GM19372 (cell line): ENCODE measurements around the gene MFNG.

Experiments
- ATAC-seq: cut with Tn5 transposase; IDR thresholded peaks from one replicate; pipeline ENCODE4 v1.9.1; 2021; ENCODE audit warnings: mild to moderate bottlenecking, low read depth, moderate library complexity; ENCODE audit not compliant: unreplicated experiment

Gene MFNG

GRCh38 chr22:37514526-37515051 lies 28.4 kb upstream of the MFNG start:
- no peak for ATAC-seq

DNA sequence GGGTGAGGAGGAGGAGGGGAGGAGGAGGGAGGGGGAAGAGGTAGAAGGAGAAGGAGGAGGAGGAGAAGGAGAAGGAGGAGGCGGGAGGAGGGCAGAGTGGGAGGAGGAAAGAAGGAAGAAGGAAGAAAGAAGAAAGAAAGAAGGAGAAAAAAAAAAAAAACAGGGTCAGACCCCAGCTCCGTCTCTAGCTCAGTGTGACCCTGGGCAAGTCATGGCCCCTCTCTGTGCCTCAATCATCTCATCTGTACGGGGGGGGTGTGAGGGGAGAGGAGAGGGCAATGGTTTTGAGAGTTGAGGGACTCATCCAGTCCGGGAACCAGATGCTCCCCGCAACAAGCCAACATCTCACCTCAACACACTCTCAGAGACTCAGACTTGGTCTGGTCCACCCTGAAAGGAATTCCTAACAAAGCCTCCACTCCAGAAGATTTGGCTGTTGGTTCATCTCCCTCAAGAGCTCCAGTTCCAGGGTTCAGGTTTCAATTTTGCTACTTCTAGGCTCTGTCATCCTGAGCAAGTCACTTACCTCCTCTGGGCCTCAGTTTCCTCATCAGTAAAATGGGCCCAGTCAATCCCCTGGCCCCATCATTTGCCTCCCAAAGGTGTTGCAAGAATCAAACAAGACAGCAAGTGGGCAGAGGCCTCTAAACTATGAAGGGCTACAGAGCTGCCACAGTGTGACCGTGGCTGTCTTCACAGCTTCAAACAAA lies 25.4 kb upstream of the MFNG start:
- ATAC-seq = no peak

DNA sequence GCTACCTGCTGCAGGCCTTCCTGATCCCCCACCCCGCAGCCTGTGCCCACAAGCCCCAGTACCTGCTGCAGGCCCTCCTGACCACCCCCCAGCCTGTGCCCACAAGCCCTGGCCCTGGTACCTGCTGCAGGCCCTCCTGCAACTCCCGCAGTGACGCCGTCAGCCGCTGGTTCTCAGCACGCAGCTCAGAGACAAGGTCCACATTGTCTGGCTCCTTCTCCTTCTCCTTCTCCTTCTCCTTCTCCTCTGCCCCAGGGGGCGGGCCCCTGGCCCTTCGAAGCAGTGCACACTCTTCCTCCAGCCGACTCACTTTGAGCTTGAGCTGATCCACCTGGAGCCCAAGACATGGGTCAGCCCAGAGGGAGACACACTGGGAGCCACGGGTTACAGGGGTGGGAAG lies 23.9 kb upstream of the MFNG start:
- no peak for ATAC-seq

DNA sequence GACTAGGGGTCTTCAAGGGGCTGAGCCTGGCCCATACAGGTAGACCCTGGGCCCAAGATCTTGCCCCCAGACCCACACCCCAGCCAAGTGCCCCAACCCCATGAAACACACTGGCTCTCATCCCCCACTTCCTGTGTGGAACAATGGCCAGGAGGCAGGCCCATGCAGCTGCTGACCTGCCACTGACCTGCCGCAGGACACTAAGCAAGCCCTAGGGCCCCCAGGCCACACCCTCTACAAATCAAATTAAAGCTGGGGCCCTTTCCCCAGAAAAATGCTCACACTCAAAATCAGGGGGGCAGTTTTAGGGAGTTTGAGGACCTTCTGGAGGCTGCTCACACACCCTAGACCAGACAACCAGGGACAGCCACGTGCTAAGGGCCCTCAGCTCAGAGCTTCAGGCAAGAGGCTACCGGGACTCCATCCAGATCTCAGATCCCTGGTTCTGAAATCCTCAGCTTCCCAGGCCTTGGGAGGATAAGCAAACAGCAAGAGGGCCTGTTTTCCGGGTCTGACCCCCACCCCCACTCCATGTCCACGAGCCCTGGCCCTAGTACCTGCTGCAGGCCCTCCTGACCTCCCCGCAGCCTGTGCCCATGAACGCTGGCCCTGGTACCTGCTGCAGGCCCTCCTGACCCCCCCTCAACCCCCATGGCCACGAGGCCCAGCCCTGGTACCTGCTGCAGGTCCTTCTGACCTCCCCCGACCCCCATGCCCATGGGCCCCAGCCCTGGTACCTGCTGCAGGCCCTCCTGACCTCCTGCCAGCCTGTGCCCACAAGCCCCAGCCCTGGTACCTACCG lies 23.1 kb upstream of the MFNG start:
- ATAC-seq = no peak

DNA sequence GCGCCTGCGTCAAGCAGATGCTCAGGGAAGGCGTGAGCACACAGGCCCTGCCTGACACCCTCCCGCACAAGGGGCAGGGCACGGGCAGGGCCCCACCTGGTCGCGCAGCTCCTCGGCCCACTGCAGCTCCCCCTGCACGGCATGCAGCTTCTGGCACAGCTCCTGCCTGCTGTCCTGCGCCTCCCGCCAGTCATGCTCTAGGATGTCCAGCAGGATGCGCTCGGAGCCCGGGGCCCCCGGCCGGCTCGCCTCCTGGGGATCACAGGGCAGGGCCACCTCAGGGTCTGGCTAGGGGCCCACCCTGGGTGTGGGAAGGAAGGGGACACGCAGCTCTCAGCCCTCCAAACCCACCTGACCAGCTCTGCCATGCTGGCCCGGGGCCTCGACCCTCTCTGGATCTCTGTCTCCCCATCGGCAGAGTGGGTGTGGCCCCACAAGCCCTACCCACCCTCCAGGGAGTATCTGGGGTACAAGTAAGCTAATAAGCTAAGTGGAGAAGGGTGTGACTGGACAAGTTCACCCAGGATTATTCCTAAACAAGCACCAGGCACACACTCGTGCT lies 22.3 kb upstream of the MFNG start:
- ATAC-seq = no peak

- no peak for ATAC-seq
Measured at GRCh38 chr22:37507731-37508130, 21.5 kb upstream of the MFNG start.

- ATAC-seq = no peak
Measured at GRCh38 chr22:37505989-37506388, 19.8 kb upstream of the MFNG start.

DNA sequence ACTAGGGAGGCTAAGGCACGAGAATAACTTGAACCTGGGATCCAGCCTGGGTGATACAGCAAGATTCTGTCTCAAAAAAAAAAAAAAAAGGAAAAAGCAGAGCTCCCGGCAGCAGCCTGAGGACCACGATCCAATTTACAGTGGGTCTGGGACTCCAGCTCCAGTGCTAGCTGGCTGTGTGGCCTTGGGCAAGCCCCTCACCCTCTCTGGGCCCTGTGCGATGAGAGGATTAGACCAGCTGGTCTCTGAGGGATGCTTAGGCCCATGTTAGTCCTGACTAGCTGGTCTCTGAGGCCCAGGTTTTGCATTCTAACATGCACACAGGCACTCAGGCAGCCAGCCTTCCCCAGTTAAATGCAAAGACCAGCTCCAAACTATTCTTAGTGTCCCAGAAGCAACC lies 19.4 kb upstream of the MFNG start:
- no peak for ATAC-seq

GRCh38 chr22:37504964-37505363 lies 18.8 kb upstream of the MFNG start:
- no peak for ATAC-seq

DNA sequence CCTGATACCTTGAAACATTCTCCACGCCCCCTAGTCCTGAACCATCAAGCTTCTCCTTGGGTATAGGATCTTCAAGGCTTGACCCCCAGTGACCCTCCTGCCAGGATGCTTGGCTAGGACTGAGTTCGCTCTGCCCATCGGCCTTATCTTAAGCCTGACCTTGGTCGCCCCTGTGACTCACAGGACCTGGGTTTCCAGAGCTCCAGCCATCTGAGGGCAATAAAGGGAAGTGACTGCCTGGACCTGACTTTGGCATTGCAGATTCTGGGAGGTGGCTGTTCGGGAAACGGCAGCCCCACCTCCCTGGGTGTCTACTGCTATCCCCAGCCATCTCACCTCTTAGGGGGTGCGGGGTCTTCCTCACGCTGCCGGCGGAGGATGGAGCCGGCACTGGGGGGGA lies 17.7 kb upstream of the MFNG start:
- ATAC-seq = no peak

- ATAC-seq = no peak
Measured at GRCh38 chr22:37503183-37503683, 17.0 kb upstream of the MFNG start.

DNA sequence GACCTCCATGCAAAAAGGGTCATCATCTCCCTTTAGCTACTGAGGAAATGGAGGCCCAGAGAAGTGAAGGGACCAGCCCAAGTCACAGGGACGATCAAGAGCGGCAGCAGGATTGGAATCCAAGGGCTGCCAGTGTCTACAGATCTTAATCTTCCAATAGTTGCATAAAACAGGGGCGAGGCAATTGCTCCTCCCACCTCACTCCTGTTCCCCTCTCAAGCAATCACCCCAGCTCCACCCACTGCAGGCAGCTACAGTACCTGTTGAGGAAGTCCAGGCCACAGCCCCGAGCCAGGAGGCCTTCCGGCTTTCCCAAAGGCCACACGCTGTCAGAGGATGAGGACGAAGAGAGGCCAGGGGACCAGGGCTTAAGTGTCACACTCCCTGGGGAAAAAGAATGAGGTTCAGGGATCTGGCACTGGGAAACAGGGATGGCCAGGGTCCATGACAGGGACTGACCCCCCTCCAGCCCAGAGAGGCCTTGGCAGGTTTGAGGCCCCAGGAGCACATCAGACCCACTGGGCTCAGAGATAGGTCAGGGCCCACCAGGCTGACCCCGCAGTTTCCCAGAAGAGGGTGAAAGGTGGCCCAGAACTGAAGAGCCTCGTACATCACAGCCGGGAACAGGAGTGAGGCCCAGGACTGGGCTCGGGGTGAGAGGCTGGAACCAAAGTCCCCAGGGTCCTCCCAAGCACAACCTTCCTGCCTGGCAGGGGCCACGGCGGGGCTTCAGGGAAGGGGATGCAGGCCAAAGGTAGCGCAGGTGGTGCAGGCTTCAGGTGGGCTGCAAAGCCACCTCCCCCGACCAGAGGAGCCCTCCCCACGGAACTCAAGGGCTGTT lies 16.4 kb upstream of the MFNG start:
- no peak for ATAC-seq

DNA sequence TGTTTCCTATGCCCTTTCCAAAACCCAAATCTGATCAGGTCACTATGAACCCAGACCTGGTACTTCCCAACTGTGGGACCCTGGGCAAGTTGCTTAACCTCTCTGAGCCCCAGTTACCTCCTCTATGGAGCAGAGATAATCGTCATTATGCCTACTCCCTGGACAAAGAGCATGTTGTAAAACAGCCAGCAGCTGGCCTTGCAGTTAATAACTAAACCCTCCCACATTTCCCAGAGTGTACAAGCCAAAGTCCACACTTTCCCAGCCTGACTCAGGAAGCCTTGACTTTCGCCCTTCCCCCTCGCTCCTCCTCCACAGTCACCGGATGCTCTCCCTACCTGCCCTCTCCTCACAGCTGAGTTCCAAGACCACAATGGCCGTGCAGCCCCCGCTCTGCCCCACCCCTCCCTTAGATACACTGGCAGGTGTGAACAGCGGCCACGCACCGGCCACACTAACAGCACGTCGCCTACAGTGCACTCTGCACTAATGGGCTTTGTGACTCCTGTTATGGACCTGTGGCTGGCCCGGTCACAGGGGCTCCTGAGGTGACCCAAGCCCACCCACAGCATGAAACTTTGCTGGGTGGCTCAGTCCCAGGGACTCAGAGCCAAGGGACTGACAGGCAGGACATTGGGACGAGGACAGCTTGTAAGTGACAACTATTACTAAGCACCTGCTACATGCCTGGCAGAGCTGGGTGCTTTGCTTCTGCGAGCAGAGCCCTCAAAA lies 15.6 kb upstream of the MFNG start:
- ATAC-seq = no peak

DNA sequence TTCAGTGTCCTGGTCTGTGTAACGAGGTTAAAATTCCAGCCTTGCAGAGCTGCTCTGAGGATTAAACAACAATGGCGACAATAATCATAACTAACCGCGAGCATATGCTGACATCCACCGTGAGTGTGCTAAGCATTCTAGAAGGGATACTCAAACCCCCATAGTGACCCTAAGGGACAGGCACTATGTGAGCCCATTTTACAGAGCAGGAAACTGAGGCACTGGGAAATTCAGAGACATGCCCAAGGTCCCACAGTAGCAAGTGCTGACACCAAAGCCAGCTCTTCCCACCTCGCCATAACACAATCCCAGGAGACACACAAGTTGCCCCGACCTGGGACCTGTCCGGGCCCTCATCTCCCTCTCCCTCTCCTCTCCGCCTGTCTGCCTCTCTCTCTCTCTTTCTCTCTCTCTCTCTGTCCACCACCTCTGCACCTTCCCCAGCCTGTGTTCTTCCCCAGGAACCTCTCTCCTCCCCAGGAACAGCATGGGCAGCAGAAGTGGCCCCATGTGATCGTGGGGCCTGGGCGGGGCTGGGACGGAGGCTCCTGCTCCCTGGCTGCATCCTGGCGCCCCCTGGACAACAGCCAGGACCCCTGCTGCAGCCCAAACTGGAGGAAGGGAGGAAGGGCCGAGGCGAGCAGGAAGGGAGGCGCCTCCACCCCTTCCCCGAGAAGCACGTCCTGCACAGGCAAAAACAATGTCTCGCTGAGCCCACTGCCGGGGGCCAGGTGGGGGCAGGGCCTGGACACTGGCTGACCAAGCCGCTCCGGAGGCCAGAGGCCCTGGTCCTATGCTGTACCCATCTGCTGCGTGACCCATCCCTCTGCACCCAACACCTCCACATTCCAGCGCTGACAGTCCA lies 14.8 kb upstream of the MFNG start:
- ATAC-seq = no peak

GRCh38 chr22:37499789-37500540 lies 13.8 kb upstream of the MFNG start:
- ATAC-seq = no peak

GRCh38 chr22:37499027-37499707 lies 13.0 kb upstream of the MFNG start:
- ATAC-seq = no peak

- no peak for ATAC-seq
Measured at GRCh38 chr22:37498289-37498909, 12.2 kb upstream of the MFNG start.
